Activated CD8-positive, alpha-beta memory T cell treated with anti-CD3 and anti-CD28 coated beads for 48 hours (primary cell): ENCODE results near the gene NRAS.

Source experiments
- DNase-seq, 3 experiments: peaks; one replicate each; pipeline ENCODE4 v3.0.0-alpha.2; 2020; ENCODE audit warnings: low read depth in 2 of 3, low spot score in 2 of 3

Gene NRAS

GRCh38 chr1:114685851-114686250, 30.7 kb downstream of the NRAS start:
- DNase-seq, result no peak

- DNase-seq, result no peak
Measured at GRCh38 chr1:114677691-114678090, 38.9 kb downstream of the NRAS start.

- DNase-seq, result no peak
Measured at GRCh38 chr1:114676115-114676514, 40.5 kb downstream of the NRAS start.

GRCh38 chr1:114671939-114672275, 44.7 kb downstream of the NRAS start:
- no peak for DNase-seq

GRCh38 chr1:114671011-114671938, 45.3 kb downstream of the NRAS start:
- no peak for DNase-seq

GRCh38 chr1:114670083-114671010, 46.2 kb downstream of the NRAS start:
- DNase-seq, result peak in 2 of 3 experiments; percentile 5 to 71

- DNase-seq, result peak in 2 of 3 experiments; percentile 55 to 79
Measured at GRCh38 chr1:114669562-114670082, 46.9 kb downstream of the NRAS start, which contains the start of gene DENND2C. Gene DENND2C (minus strand): TSS chr1:114670049. CDS start chr1:114625984, 44,065 bp downstream.

- no peak for DNase-seq
Measured at GRCh38 chr1:114668784-114669561, 47.6 kb downstream of the NRAS start.

- DNase-seq, result no peak
Measured at GRCh38 chr1:114668373-114668772, 48.2 kb downstream of the NRAS start.

- DNase-seq, result no peak
Measured at GRCh38 chr1:114666954-114667353, 49.6 kb downstream of the NRAS start.

GRCh38 chr1:114660238-114660637, 56.3 kb downstream of the NRAS start:
- no peak for DNase-seq
